Posterior vena cava (tissue), 2 donors: ENCODE results near the gene CACNA1D. TPM values are rescaled to one million over a fixed set of nuclear protein-coding genes. Genes with fewer than 3 reads are reported as not detected.

Experiments
- DNase-seq: peaks from one replicate; pipeline ENCODE4 v3.0.0-alpha.2; 2020; ENCODE audit warnings: low spot score
- intact Hi-C, 2 donors: fragments of 100-400 bp; cut with DNase I; formaldehyde crosslinking; loops; one replicate each; pipeline versions ENCODE4 v1.14.1 to v1.14.2; 2022 to 2023
- total RNA-seq, 2 donors: library from RNA; stranded (reverse); fragmentation: NEBNext Ultra II Directional; extraction: Animal tissue kit (Norgen Biotek cat#: 25700); gene quantifications; one replicate each; pipeline ENCODE4 v1.2.1, GENCODE V29; 2021
- donor health status: DM: yes; HTN: yes; CAD: no.
- donor health status: DM: yes; HTN: yes; CAD: no.

The CACNA1D gene
- total RNA-seq, 2 donors from 2014 or later = 1.1 to 1.9 TPM

DNA sequence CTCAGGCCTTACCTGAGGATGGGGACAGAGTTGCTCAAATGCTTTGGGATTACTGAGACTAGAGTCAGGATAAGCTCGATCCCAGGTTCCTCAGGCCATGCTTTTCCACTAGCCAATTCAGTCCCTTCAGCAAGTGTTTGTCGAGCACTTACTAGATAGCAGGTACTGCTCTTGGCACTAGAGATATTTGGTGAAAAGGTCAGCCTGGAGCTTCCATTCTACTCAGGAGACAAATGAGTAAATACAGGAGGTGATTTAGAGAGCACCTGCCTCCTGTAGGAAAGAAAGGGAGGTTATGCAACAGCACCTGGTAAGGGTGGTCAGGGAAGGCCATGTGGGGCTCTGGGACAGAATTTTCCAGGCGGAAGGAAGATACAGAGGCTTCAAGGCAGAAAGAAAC, 99.9 kb downstream of the CACNA1D start:
- intact Hi-C loops = no loop called here
- DNase-seq = no peak

DNA sequence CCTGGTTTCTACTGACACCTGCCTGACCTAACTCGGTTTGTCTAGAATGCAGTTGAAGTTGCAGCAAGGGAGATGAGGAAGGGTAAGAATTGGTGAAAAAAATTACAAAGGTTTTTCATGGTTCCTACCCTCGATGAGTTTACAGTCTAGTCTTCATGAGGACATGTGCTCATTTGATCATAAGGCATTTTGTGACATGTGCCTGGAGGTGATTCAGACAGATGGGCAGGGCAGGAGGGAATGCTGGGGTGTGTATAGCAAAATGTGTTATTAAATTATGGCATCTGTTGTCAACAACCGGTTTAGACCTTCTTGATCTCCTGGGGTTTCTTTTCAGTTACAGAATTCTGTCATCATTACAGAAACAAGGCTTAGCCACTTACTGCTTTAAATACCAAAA, 101.2 kb downstream of the CACNA1D start:
- intact Hi-C loops = no loop called here
- no peak for DNase-seq

DNA sequence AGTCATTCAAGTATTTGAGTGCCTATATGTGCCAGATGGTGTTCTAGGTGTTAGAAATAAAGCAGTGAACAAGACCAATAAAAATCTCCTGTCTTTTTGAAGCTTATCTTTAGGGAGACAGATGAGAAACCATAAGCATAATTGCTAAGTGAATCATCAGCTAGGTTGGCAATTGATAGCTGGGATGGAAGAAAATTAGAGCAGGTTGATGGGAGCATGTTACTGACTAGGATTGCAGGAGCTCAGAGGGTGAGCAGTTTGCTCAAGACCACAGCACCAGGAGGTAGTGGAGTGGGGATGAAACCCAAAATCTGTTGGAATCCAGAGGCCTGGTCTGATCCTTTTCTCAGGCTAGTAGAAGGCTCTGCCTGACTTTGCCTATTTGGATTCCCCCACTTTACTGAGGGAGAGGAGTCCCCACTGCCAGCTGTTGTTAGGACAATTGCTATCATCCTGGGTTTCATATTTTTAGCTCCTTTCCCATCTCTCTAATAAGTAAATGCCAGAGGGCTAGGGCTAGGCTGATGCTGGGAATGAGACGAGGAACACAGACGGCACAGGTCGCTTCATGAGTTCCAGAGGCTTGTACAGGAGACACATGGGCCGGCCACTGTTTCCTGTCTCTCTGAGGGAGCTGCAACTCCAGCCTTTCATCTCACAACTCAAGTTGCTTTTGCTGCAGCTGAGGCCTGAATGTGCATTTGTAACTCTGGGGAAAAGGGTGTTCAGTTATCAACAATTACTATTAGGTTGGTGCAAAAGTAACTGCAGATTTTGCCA, 102.9 kb downstream of the CACNA1D start:
- intact Hi-C loops = no loop called here
- DNase-seq = no peak

GRCh38 chr3:53599771-53600170, 105.4 kb downstream of the CACNA1D start:
- intact Hi-C loops = no loop called here
- DNase-seq = no peak

DNA sequence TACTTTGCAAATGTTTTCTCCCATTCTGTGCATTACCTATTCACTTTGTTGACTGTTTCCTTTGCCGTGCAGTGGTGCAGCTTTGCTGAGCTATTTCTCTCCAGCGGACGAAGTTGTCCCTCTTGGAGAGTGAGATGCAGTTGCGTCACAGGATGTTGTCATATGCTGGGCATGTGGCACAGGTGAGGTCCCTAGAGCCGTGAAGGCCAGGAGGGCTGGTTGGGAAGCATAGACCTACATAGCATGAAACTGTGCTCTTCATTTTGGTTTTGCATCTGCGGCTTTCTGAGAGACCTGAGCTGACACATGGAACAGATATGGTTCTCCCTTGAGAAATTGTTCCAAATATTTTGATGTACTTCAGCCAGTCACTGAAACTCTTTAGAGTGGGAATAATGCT, 108.5 kb downstream of the CACNA1D start:
- intact Hi-C loops = no loop called here
- DNase-seq = no peak

- intact Hi-C loops = no loop called here
- DNase-seq = no peak
Measured at GRCh38 chr3:53604232-53604631, 109.8 kb downstream of the CACNA1D start.

DNA sequence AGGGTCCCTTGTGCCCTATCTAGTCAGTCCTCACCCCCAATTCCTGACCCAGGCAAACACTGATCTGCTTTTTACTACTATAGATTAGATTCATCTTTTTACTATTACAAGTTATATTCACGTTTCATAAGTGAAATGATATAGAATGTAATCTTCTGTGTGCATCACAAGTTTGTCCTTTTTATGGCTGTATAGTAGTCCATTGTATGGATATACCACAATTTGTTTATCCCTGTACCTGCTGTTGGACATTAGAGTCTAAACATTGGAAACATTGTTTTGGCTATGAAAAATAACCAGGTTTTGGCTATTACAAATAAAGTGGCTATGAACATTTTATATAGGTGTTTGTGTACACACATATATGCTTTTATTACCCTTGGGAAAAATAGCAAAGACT, 112.4 kb downstream of the CACNA1D start:
- intact Hi-C loops = no loop called here

DNA sequence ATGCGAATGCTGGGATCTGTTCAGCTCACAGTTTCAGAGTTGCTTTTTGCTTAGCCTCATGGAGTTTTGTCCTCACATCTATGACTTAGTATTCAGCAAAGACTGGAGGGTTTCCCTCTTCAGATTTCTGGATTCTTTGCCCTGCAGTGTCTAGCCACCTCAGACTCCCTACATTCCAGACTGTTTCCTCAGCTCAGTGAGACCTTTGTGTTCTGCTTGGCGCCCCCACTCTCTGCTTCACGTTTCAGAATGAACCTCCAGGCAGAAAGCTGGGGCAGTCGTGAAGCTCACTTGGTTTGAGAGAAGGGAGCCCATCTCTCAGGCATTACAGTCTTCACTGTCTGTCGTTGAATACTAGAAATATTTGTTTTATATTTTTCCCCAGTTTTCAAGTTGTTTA, 118.1 kb downstream of the CACNA1D start:
- intact Hi-C loops = no loop called here
- DNase-seq = no peak

More for the DNA sequence above, 112.4 kb downstream of the CACNA1D start:
- DNase-seq = no peak

DNA sequence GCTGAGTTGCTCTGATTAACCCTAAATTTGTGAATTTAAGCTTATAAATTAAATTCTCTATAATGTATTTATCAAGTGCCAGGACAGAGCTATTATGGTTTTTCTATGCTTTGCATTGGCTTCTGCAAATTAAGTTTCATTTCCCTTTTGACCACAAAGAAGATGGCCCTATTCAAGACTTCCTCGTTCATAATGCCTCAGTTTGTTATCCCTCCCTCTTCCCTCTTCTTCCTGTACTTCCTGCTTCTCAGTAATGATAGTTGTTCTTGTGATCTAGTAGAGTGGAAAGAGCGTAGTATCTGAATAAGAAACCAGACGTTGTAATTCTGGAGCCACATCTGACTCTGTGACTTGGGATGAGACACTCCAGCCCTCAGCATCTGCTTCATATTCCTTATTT, 118.7 kb downstream of the CACNA1D start:
- intact Hi-C loops = no loop called here
- no peak for DNase-seq

GRCh38 chr3:53614307-53614706, 119.9 kb downstream of the CACNA1D start:
- intact Hi-C loops = no loop called here
- DNase-seq = no peak

DNA sequence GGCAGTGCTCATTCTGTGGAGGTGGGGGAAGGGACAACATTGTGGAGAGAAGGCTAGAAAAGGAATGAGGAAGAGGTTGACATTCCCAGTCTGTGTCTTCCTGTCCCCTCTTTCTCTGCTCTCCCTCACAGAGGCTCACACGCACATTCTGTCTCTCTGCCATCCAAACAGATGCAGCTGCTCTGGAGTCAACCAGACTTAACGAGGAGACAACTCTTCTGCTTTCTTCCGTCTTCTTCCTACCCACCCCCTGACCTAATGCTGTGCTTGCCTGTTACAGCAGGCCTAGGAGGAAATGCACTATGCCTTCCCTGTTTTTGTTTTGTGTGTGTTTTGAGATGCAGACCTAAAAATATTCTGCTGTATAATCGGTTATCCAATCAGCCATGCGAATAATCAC, 121.9 kb downstream of the CACNA1D start:
- no peak for DNase-seq
- intact Hi-C loops = no loop called here

- DNase-seq = no peak
- intact Hi-C loops = no loop called here
Measured at GRCh38 chr3:53616971-53617892, 122.8 kb downstream of the CACNA1D start.

- DNase-seq = no peak
- intact Hi-C loops = no loop called here
Measured at GRCh38 chr3:53617893-53618523, 123.6 kb downstream of the CACNA1D start.

- intact Hi-C loops = no loop called here
Measured at GRCh38 chr3:53618524-53618906, 124.1 kb downstream of the CACNA1D start.

GRCh38 chr3:53618936-53619335, 124.5 kb downstream of the CACNA1D start:
- no peak for DNase-seq
- intact Hi-C loops = no loop called here

More at GRCh38 chr3:53618524-53618906, 124.1 kb downstream of the CACNA1D start:
- DNase-seq = no peak

DNA sequence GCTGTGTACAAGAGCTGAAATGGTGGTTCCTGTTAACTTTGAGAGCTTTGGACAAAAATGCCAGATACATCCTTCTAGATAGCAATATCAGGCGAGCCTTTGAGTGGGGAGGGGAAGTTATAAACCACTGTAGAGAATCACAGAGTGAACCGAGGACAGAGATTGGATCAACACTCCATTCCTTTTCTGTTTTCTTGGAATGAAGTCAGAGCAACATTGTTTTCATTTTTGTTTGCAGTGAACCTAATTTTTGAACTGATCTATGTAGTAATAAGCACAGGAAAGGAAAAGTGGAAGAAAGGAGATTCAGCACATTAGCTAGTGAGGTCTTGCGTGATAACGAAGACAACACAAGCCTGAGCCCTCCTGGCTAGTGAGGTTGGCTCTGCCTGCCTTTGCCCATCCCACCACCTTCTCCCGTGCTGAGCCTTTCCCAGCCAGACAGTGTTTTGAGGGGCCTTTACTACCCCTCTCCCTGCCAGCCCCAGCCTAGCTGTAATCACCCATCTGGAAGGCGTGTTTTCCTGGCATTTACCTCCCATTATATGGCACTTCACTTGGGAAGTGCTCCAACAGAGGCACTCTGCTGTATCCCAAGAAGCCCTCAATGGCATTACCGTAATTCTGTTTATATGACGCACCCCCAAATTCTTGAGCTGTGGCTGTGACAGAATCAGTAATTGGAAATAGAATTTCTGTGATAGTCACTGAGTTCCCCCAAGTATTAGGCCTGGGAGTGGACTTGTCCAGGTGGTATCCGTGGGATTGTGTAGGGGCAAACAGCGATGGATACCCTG, 129.8 kb downstream of the CACNA1D start:
- intact Hi-C loops = no loop called here
- DNase-seq = no peak

DNA sequence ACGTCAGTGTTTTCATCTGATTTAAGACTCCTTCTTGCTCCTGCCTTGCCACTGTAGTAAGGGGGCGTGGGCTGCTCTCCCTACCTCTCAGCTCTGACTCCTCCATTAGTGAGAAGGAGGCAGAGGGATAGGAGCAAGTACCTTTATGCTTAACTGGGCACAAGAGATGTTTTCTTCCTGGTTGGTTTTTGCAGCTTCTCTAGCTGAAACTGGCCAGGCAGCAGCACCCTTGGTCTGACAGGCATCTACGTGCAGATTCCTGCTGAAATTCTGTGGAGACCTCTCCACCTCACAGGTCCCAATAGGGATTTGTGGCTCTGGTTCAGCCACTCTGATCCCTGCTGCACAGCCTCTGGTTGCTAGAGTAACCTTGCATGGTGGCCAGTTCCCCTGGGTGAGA, 132.5 kb downstream of the CACNA1D start:
- DNase-seq = no peak
- intact Hi-C loops = no loop called here

DNA sequence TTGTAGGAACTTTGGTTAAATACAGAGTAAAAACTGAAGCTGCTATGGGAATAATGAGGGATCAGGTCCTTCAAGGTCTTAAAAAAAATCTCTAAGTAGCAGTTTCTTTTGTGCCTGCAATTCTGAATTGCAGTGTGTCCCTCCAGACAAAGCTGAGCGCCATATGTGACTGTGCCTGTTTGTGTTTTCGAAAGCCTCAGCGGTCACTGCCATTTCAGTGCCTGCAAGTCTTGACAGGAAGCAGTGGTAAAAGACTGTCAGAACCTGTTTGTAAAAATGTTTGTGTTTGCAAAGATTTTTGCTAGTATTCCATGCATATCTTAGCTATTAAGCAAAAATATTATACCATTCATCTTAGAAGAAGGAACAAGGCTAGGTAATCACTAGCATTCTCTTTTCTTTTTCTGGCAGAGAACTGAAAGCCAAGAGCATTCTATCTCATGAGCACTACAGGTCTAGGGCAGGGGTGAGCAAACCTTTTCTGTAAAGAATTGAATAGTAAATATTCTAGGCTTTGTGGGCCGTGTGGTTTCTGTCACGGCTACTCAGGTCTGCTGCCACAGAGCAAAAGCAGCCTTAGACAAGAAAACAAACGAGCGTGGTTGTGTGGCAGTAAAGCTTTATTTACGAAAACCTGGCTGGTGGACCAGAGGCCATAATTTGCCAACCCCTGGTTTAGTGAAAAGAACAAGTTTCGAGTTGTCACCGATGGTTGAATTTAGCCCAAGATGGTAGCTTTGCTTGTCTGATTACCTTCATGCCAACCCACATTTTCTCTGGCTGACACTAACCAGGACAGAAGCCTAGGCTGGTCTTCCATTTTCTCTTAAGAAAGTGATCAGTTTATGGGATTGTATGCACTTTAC, 134.4 kb downstream of the CACNA1D start:
- DNase-seq = no peak
- intact Hi-C loops = no loop called here

GRCh38 chr3:53629402-53629723, 135.0 kb downstream of the CACNA1D start:
- intact Hi-C loops = no loop called here
- DNase-seq = no peak
